ENCODE measurements around the gene ADORA2A.

- TF ChIP-seq CTCF (conservative IDR thresholded peaks at IDR 0.05 in 1 of 2, IDR thresholded peaks at IDR 0.05 in 1 of 2; ENCODE audit: low read depth in 1 of 2, low read length in 2 of 2) (no peak), EZH2 (IDR thresholded peaks at IDR 0.05; ENCODE audit: low read length, missing control alignments) (no peak)
Observed at GRCh38 chr22:24414523-24414922, 12.9 kb upstream of the ADORA2A start.

Data from fibroblast of lung (primary cell).